ENCODE measurements around the gene XKR8.

XKR8 gene

GRCh38 chr1:27931184-27931583 lies 28.6 kb upstream of the XKR8 start:
- no peaks in the 10 kb centered on the region for H3K9me3 ChIP-seq (ENCODE audit: severe bottlenecking)
- TF ChIP-seq CTCF (IDR thresholded peaks at IDR 0.05; ENCODE audit: low read depth, low read length): no peak
- no peak for DNase-seq

GRCh38 chr1:27931759-27932158 lies 28.0 kb upstream of the XKR8 start:
- Histone ChIP-seq H3K4me3 (ENCODE audit: low read depth, low read length) (no peak overlapping the region), H3K27me3 (ENCODE audit: insufficient read depth, low read depth, severe bottlenecking) (no peaks in the 10 kb centered on the region), H3K9me3 (ENCODE audit: severe bottlenecking) (no peaks in the 10 kb centered on the region), H3K36me3 (no peaks in the 10 kb centered on the region), H3K27ac (no peak overlapping the region)
- no peak for TF ChIP-seq CTCF (IDR thresholded peaks at IDR 0.05; ENCODE audit: low read depth, low read length)
- DNase-seq: no peak

More at GRCh38 chr1:27931184-27931583, 28.6 kb upstream of the XKR8 start:
- H3K36me3 ChIP-seq: no peaks in the 10 kb centered on the region
- H3K27ac ChIP-seq: no peak overlapping the region
- no peak overlapping the region for H3K4me3 ChIP-seq (ENCODE audit: low read depth, low read length)
- H3K27me3 ChIP-seq (ENCODE audit: insufficient read depth, low read depth, severe bottlenecking): no peaks in the 10 kb centered on the region

GRCh38 chr1:27934818-27935549 lies 24.8 kb upstream of the XKR8 start, which contains the start of gene SMPDL3B:
Gene SMPDL3B, plus strand, starts transcription at chr1:27935000. Its CDS starts 184 bp downstream, at chr1:27935184.
- H3K27me3 ChIP-seq (ENCODE audit: insufficient read depth, low read depth, severe bottlenecking): no peaks in the 10 kb centered on the region
- H3K4me3 ChIP-seq (ENCODE audit: low read depth, low read length): peak within 1 kb of the TSS; percentile 54
- DNase-seq: peak; percentile 79
- no peaks in the 10 kb centered on the region for H3K36me3 ChIP-seq
- no peaks in the 10 kb centered on the region for H3K9me3 ChIP-seq (ENCODE audit: severe bottlenecking)
- peak within 1 kb of the TSS; percentile 21 for H3K27ac ChIP-seq
- peak; percentile 34 for TF ChIP-seq CTCF (IDR thresholded peaks at IDR 0.05; ENCODE audit: low read depth, low read length)

GRCh38 chr1:27935721-27936120 lies 24.1 kb upstream of the XKR8 start:
- DNase-seq: no peak

GRCh38 chr1:27936370-27936769 lies 23.4 kb upstream of the XKR8 start:
- DNase-seq: no peak
- Histone ChIP-seq H3K27ac (no peak overlapping the region), H3K27me3 (ENCODE audit: insufficient read depth, low read depth, severe bottlenecking) (no peaks in the 10 kb centered on the region), H3K9me3 (ENCODE audit: severe bottlenecking) (no peaks in the 10 kb centered on the region), H3K36me3 (no peaks in the 10 kb centered on the region), H3K4me3 (ENCODE audit: low read depth, low read length) (no peak overlapping the region)
- no peak for TF ChIP-seq CTCF (IDR thresholded peaks at IDR 0.05; ENCODE audit: low read depth, low read length)

More at GRCh38 chr1:27935721-27936120, 24.1 kb upstream of the XKR8 start:
- Histone ChIP-seq H3K27me3 (ENCODE audit: insufficient read depth, low read depth, severe bottlenecking) (no peaks in the 10 kb centered on the region), H3K4me3 (ENCODE audit: low read depth, low read length) (peak overlapping the region; percentile 54), H3K27ac (no peak overlapping the region), H3K9me3 (ENCODE audit: severe bottlenecking) (no peaks in the 10 kb centered on the region), H3K36me3 (no peaks in the 10 kb centered on the region)
- TF ChIP-seq CTCF (IDR thresholded peaks at IDR 0.05; ENCODE audit: low read depth, low read length): no peak

GRCh38 chr1:27937524-27937836 lies 22.3 kb upstream of the XKR8 start:
- Histone ChIP-seq H3K36me3 (no peaks in the 10 kb centered on the region), H3K4me3 (ENCODE audit: low read depth, low read length) (no peak overlapping the region), H3K9me3 (ENCODE audit: severe bottlenecking) (no peaks in the 10 kb centered on the region), H3K27me3 (ENCODE audit: insufficient read depth, low read depth, severe bottlenecking) (no peaks in the 10 kb centered on the region), H3K27ac (no peak overlapping the region)
- DNase-seq: no peak
- no peak for TF ChIP-seq CTCF (IDR thresholded peaks at IDR 0.05; ENCODE audit: low read depth, low read length)
